HG03139 (cell line): ENCODE results near the gene SENP5.
"Not testable (repeated sequence)": the region's sequence is repeated elsewhere in the genome, so short reads cannot be mapped to it uniquely, and the experiment has no call there.

Experiments used
- ATAC-seq: cut with Tn5 transposase; IDR thresholded peaks from one replicate; pipeline ENCODE4 v1.9.1; 2021; ENCODE audit not compliant: unreplicated experiment

The SENP5 gene

GRCh38 chr3:196941729-196942225, 74.1 kb downstream of the SENP5 start:
- peak; percentile 17 for ATAC-seq

GRCh38 chr3:196942226-196942914, 74.7 kb downstream of the SENP5 start, which contains the start of gene NCBP2:
Gene NCBP2 (minus strand): TSS chr3:196942528. CDS start chr3:196942503, 25 bp downstream.
- ATAC-seq = peak; percentile 91

GRCh38 chr3:196942915-196943277, 75.2 kb downstream of the SENP5 start:
- ATAC-seq = peak; percentile 15

DNA sequence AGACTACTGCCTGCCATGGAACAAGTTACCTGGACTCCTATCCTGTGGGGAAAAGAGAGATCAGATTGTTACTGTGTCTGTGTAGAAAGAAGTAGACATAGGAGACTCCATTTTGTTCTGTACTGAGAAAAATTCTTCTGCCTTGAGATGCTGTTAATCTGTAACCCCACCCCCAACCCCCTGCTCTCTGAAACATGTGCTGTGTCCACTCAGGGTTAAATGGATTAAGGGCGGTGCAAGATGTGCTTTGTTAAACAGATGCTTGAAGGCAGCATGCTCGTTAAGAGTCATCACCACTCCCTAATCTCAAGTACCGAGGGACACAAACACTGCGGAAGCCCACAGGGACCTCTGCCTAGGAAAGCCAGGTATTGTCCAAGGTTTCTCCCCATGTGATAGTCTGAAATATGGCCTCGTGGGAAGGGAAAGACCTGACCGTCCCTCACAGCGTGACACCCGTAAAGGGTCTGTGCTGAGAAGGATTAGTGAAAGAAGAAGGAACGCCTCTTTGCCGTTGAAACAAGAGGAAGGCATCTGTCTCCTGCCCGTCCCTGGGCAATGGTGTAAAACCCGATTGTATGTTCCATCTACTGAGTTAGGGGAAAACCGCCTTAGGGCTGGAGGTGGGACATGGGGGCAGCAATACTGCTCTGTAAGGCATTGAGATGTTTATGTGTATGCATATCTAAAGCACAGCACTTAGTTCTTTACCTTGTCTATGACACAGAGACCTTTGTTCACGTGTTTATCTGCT, 76.5 kb downstream of the SENP5 start:
- not testable (repeated sequence) for ATAC-seq

- no peak for ATAC-seq
These were observed 79.6 kb downstream of the SENP5 start for GRCh38 chr3:196947136-196947859.

- no peak for ATAC-seq
These were observed 80.2 kb downstream of the SENP5 start for GRCh38 chr3:196947860-196948441.

DNA sequence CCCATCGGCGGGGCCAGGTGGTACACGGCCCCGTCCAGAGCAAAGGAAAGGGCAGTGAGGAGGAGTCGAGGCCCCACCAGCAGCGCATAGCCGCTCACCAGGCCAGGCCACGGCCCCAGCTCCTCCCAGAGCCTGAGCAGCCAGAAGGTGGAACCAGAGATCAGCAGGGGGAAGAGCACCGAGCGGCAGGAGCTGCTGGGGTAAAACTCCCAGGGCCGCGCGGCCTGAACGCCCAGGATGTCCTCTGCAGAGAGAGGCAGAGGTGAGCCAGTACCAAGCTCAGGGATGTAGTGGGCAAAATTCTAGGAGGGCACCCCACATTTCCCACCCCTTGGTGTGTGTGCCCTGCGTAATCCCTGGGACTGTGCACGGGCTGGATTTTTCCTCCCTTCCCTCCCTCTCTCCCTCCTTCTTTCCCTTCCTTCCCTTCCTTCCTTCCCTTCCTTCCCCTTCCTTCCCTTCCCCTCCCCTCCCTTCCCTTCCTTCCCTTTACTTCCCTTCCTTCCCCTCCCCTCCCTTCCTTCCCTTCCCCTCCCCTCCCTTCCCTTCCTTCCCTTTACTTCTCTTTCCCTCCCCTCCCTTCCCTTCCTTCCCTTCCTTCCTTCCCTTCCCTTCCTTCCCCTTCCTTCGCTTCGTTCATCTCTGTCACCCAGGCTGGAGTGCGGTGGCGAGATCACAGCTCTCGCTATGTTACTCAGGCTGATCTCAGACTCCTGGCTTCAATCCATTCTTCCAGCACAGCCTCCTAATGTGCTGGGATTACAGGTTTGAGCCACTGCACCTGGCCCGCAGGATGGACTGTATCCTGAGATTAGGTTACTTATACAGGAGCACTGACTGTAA, 80.9 kb downstream of the SENP5 start:
- ATAC-seq = no peak

GRCh38 chr3:196949285-196949619, 81.5 kb downstream of the SENP5 start:
- ATAC-seq = no peak

DNA sequence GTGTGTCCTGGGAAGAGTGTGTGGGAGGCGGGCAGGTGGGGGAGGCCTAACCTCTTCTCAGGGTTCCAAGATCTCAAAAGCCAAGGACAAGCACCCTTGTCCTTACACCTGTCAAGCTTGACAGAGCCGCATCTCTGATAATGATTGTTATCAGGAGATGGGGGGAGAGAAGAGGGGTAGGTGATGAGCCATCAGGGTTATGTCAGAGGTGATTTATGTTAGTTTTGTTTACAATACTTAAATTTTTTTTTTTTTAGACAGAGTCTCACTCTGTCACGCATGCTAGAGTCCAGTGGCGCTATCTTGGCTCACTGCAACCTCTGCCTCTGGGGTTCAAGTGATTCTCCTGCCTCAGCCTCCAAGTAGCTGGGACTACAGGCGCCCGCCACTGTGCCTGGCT, 82.0 kb downstream of the SENP5 start:
- ATAC-seq = no peak

DNA sequence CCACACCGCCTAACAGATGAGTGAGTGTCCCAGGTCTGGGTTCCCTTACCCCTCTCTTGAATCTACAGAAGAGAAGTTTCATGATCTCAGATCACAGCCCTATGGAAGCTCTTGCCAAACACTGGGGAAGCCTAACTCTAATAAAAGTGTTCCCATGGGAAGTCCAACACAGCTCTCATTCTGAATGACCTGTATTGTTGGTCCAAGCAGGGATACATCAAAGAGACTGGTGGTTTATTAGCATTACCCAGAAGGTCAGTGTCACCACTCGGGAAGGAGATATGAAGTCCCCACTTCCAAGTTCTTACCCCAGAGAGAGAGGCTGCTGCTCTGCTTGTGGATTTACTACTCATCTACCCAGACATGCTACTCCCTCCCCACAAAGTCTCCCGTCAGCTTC, 83.7 kb downstream of the SENP5 start:
- no peak for ATAC-seq

DNA sequence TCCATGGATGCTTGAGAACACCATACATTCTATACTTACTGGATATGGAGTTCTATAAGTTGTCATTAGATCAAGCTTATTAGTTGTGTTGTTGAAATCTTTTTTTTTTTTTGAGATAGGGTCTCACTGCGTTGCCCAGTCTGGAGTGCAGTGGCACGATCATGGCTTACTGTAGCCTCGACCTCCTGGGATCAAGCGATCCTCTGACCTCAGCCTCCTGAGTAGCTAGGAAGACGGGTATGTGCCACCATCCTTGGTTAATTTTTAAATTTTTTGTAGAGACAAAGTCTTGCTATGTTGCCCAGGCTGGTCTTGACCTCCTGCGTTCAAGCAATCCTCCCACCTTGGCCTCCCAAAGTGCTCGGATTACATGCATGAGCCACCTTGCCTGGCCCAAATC, 87.1 kb downstream of the SENP5 start:
- no peak for ATAC-seq

- ATAC-seq = no peak
These were observed 94.6 kb downstream of the SENP5 start for GRCh38 chr3:196962108-196962929.

DNA sequence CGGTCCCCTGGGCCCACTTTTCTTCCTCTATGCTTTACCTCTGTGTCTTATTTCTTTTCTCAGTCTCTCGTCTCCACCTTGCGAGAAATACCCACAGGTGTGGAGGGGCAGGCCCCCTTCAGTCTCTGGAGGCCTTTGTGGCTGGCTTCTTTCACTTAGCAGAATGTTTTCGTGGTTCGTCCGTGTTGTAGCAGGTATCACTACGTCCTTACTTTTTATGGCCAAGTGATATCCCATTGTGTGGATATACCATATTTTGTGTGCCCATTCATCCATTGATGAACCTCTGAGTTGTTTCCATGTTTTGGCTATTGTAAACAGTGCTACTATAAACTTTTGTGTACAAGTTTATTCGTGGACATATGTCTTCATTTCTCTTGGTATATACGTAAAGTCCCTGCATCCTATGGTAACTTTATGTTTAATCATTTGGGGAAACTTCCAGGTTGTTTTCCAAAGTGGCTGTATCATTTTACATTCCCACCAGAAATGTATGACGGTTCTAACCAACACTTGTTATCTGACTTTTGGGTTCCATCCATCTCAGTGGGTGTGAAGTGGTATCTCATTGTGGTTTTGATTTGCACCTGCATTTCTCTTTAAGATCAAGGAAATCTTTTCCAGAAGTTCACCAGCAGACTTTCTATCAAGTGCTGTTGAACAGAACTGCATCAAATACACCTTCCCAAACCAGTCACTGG, 95.4 kb downstream of the SENP5 start:
- no peak for ATAC-seq

DNA sequence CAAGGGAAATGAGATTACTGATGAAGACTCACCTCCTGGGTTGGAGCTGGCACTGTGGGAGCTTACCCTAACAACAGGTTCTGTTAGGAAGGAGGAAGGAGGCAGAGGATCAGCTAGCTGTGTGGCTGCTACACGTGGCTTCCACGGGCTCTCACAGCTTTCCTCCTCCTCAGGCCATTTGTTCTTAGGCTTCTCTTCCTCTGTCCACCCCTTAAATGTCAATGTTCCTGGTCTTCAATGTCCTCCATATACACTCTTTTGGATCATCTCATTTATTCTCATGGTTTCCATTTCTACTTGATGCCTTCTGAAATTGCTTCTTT, 95.9 kb downstream of the SENP5 start:
- no peak for ATAC-seq

DNA sequence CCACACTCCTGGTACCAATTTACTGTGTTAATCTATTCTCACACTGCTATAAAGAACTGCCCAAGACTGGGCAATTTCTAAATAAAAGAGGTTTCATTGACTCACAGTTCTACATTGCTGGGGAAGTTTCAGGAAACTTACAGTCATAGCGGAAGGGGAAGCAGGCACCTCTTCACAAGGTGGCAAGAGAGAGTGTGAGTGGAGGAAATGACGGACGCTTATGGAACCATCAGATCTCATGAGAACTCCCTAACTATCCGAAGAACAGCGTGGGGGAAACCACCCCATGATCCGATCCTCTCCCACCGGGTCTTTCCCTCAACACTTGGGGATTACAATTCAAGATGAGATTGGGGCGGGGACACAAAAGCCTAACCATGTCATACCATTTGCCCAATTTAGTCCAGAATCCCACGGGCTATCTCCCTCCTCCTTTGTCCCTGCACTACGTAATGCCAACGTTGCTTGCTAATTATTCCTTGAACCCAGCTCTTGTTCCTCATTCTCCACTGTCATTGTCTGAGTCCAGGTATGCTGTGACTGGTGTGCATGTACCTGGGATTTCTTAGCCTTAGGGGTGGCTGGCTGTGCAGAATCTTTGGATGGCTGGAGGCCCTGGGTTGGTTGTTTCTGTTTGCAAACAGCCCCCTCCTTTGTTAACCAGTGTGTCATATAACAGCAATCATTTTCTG, 97.5 kb downstream of the SENP5 start:
- ATAC-seq = no peak

- no peak for ATAC-seq
These were observed 98.1 kb downstream of the SENP5 start for GRCh38 chr3:196965804-196966173.

- no peak for ATAC-seq
These were observed 99.0 kb downstream of the SENP5 start for GRCh38 chr3:196966526-196967401.
